H1 (cell line): ENCODE measurements around the gene PRKD1. TPM values are rescaled to one million over a fixed set of nuclear protein-coding genes. Genes with fewer than 3 reads are reported as not detected.

ENCODE experiments used
- CTCF ChIA-PET: fragments of 300-600 bp; sonication (Branson Sonifier 250); formaldehyde crosslinking; loops from one replicate; lab custom pipeline; 2021; ENCODE audit not compliant: partially characterized antibody; lab: Charles Lee
- POLR2A ChIA-PET: fragments of 300-600 bp; sonication (Branson Sonifier 250); formaldehyde crosslinking; loops from one replicate; lab custom pipeline; 2021; ENCODE audit warnings: inconsistent platforms; ENCODE audit not compliant: partially characterized antibody; lab: Charles Lee
- DNase-seq, 2 experiments: peaks; one replicate each; pipeline versions ENCODE4 v3.0.0 to v3.0.0-alpha.2; 2010 to 2022; ENCODE audit warnings: low spot score in 2 of 2, low read depth in 1 of 2, mixed read lengths in 1 of 2
- FAIRE-seq: peaks from 2 replicates; lab custom pipeline; 2011; peaks lifted over from hg19 to GRCh38; lab: Jason Lieb, UNC
- H2AFZ ChIP-seq: 2 replicates; pipeline ENCODE4 v1.8.1; 2012; ENCODE audit warnings: low read length, inconsistent platforms
- H2AK5ac ChIP-seq: 2 replicates; pipeline ENCODE4 v1.6.1; 2013; ENCODE audit warnings: low read depth, low read length
- H2BK120ac ChIP-seq: replicated peaks from 2 replicates; pipeline ENCODE3; 2013; ENCODE audit warnings: low read depth, low read length, inconsistent platforms
- H2BK12ac ChIP-seq: 2 replicates; pipeline ENCODE4 v1.6.1; 2013; ENCODE audit warnings: low read depth, low read length
- H2BK15ac ChIP-seq: 2 replicates; pipeline ENCODE4 v1.6.1; 2013; ENCODE audit warnings: low read length
- H2BK20ac ChIP-seq: 2 replicates; pipeline ENCODE4 v1.6.1; 2013; ENCODE audit warnings: low read length
- H2BK5ac ChIP-seq: 2 replicates; pipeline ENCODE4 v1.6.1; 2013; ENCODE audit warnings: low read depth, low read length
- H3K14ac ChIP-seq: 2 replicates; pipeline ENCODE4 v1.6.1; 2013; ENCODE audit warnings: inconsistent platforms; ENCODE audit not compliant: insufficient read length
- H3K18ac ChIP-seq: 2 replicates; pipeline ENCODE4 v1.6.1; 2013; ENCODE audit warnings: low read length; ENCODE audit errors: extremely low read depth
- H3K23ac ChIP-seq: 2 replicates; pipeline ENCODE4 v1.6.1; 2013; ENCODE audit warnings: inconsistent platforms; ENCODE audit not compliant: insufficient read length
- H3K23me2 ChIP-seq: 2 replicates; pipeline ENCODE4 v1.6.1; 2013; ENCODE audit warnings: low read depth, low read length
- H3K27ac ChIP-seq: 2 replicates; pipeline ENCODE4 v1.6.1; 2011; ENCODE audit warnings: low read depth, low read length, inconsistent platforms
- H3K27me3 ChIP-seq, 4 experiments: replicated peaks in 1 of 4; 1 replicate in 1 of 4; 2 replicates in 3 of 4; pipeline versions ENCODE4 v1.6.1 to v1.8.1; 2011 to 2013; ENCODE audit warnings: low read length in 3 of 4, mild to moderate bottlenecking in 3 of 4, inconsistent platforms in 2 of 4, mixed read lengths in 2 of 4, moderate library complexity in 1 of 4; ENCODE audit not compliant: control insufficient read depth in 3 of 4, insufficient read depth in 3 of 4; ENCODE audit errors: extremely low read depth in 1 of 4
- H3K36me3 ChIP-seq, 4 experiments: 2 replicates each; pipeline versions ENCODE4 v1.6.1 to v1.8.1; 2011 to 2013; ENCODE audit warnings: mild to moderate bottlenecking in 4 of 4, low read length in 3 of 4, moderate library complexity in 2 of 4, control low read depth in 1 of 4, inconsistent platforms in 1 of 4; ENCODE audit not compliant: insufficient read depth in 4 of 4, control insufficient read depth in 2 of 4
- H3K4ac ChIP-seq: replicated peaks from 2 replicates; pipeline ENCODE3; 2013; ENCODE audit warnings: low read length, low read depth, mixed read lengths, inconsistent platforms; ENCODE audit not compliant: insufficient read length
- H3K4me1 ChIP-seq, 4 experiments: replicated peaks in 1 of 4; 1 replicate in 1 of 4; 2 replicates in 3 of 4; pipeline versions ENCODE4 v1.6.1 to v1.8.1; 2011 to 2013; ENCODE audit warnings: low read length in 3 of 4, inconsistent platforms in 2 of 4, mixed read lengths in 1 of 4; ENCODE audit not compliant: insufficient read depth in 4 of 4, control insufficient read depth in 3 of 4
- H3K4me2 ChIP-seq, 2 experiments: 2 replicates each; pipeline versions ENCODE4 v1.6.1 to v1.8.1; 2011 to 2013; ENCODE audit warnings: low read depth in 2 of 2, low read length in 2 of 2, control low read depth in 1 of 2, inconsistent platforms in 1 of 2, mild to moderate bottlenecking in 1 of 2; ENCODE audit not compliant: insufficient read depth in 1 of 2
- H3K4me3 ChIP-seq, 4 experiments: fragments of 200-600, 300-600 bp in 1 of 4; sonication (generic), shearing (Covaris generic), sonication (Bioruptor Twin) in 1 of 4; 2 replicates each; pipeline versions ENCODE4 v1.5.1 to v1.8.1; 2011 to 2016; ENCODE audit warnings: low read length in 4 of 4, low read depth in 3 of 4, control low read depth in 2 of 4, inconsistent platforms in 2 of 4, mild to moderate bottlenecking in 2 of 4, mixed read lengths in 1 of 4, moderate library complexity in 1 of 4; ENCODE audit not compliant: insufficient read depth in 2 of 4; ENCODE audit errors: extremely low read depth in 1 of 4
- H3K56ac ChIP-seq: replicated peaks from 2 replicates; pipeline ENCODE3; 2013; ENCODE audit warnings: low read depth, mild to moderate bottlenecking, mixed read lengths, low read length, inconsistent platforms; ENCODE audit not compliant: insufficient read length
- H3K79me1 ChIP-seq: 2 replicates; pipeline ENCODE4 v1.6.1; 2013; ENCODE audit warnings: low read depth, low read length, control low read depth
- H3K79me2 ChIP-seq, 2 experiments: 2 replicates each; pipeline versions ENCODE4 v1.6.1 to v1.8.1; 2012 to 2013; ENCODE audit warnings: low read length in 2 of 2, mild to moderate bottlenecking in 2 of 2, inconsistent platforms in 1 of 2; ENCODE audit not compliant: insufficient read depth in 2 of 2, control insufficient read depth in 1 of 2
- H3K9ac ChIP-seq, 4 experiments: replicated peaks in 1 of 4; 1 replicate in 1 of 4; 2 replicates in 3 of 4; pipeline versions ENCODE4 v1.6.1 to v1.8.1; 2011 to 2013; ENCODE audit warnings: low read depth in 3 of 4, low read length in 3 of 4, control low read depth in 2 of 4, mild to moderate bottlenecking in 2 of 4, moderate library complexity in 2 of 4, inconsistent platforms in 1 of 4; ENCODE audit errors: extremely low read depth in 1 of 4
- H3K9me3 ChIP-seq, 2 experiments: 2 replicates each; pipeline versions ENCODE4 v1.6.1 to v1.8.1; 2012 to 2013; ENCODE audit warnings: mild to moderate bottlenecking in 2 of 2, moderate library complexity in 2 of 2, control low read depth in 1 of 2, inconsistent platforms in 1 of 2, low read depth in 1 of 2, low read length in 1 of 2, mixed read lengths in 1 of 2; ENCODE audit not compliant: insufficient read depth in 2 of 2
- H4K20me1 ChIP-seq, 2 experiments: replicated peaks in 1 of 2; 2 replicates each; pipeline versions ENCODE3 to v1.8.1; 2011 to 2013; ENCODE audit warnings: inconsistent platforms in 2 of 2, low read length in 2 of 2, mild to moderate bottlenecking in 1 of 2; ENCODE audit not compliant: insufficient read depth in 2 of 2, control insufficient read depth in 1 of 2
- H4K5ac ChIP-seq: 2 replicates; pipeline ENCODE4 v1.6.1; 2013; ENCODE audit warnings: low read length, low read depth, mixed read lengths, inconsistent platforms; ENCODE audit not compliant: insufficient read length
- H4K8ac ChIP-seq: 2 replicates; pipeline ENCODE4 v1.8.0; 2013; ENCODE audit warnings: mild to moderate bottlenecking, moderate library complexity, low read length, inconsistent platforms; ENCODE audit not compliant: insufficient read depth; ENCODE audit errors: extremely low read depth
- H4K91ac ChIP-seq: replicated peaks from 2 replicates; pipeline ENCODE3; 2013; ENCODE audit warnings: low read length, mixed read lengths, inconsistent platforms; ENCODE audit not compliant: insufficient read length
- ASH2L ChIP-seq: fragments of 200-600, 300-600 bp; sonication (generic); IDR thresholded peaks from one replicate; pipeline ENCODE4 v1.7.1; 2017; ENCODE audit warnings: low read length
- CEBPB ChIP-seq: IDR thresholded peaks from 2 replicates; pipeline ENCODE4 v1.6.1; 2012; ENCODE audit warnings: low read depth, low read length
- GABPA ChIP-seq: IDR thresholded peaks from 2 replicates; pipeline ENCODE4 v1.6.1; 2011; ENCODE audit warnings: mild to moderate bottlenecking, low read length, moderate library complexity, borderline replicate concordance; ENCODE audit not compliant: insufficient read depth
- HDAC6 ChIP-seq: IDR thresholded peaks from one replicate; pipeline ENCODE4 v1.7.1; 2012; ENCODE audit warnings: low read depth, mild to moderate bottlenecking, inconsistent platforms, low read length, moderate library complexity
- RFX5 ChIP-seq: IDR thresholded peaks from 2 replicates; pipeline ENCODE4 v1.6.1; 2011; ENCODE audit warnings: low read depth, low read length, improper control_type of control experiment, borderline replicate concordance
- SUZ12 ChIP-seq: fragments of 200-600 bp; sonication (generic); IDR thresholded peaks from 2 replicates; pipeline ENCODE4 v1.6.1; 2012; ENCODE audit warnings: mild to moderate bottlenecking, inconsistent platforms, low read length, moderate library complexity, mixed read lengths
- TEAD4 ChIP-seq: IDR thresholded peaks from 2 replicates; pipeline ENCODE4 v1.6.1; 2012; ENCODE audit warnings: low read depth, low read length, inconsistent platforms, mixed read lengths
- WGBS, 2 experiments: shearing (Covaris generic) in 1 of 2; methylation state at CpG; one replicate each; pipeline versions ENCODE4 v1.1.6 to v1.1.7; 2013 to 2015; ENCODE audit warnings: low lambda C conversion rate in 2 of 2, mixed read lengths in 2 of 2, inconsistent platforms in 1 of 2, low coverage in 1 of 2, missing lambda C conversion rate in 1 of 2; ENCODE audit not compliant: insufficient replicate concordance in 2 of 2, insufficient coverage in 1 of 2, insufficient read length in 1 of 2; ENCODE audit errors: extremely low coverage in 1 of 2, missing lambda C conversion rate in 1 of 2; 5-methylcytosine and 5-hydroxymethylcytosine counted together
- polyA plus RNA-seq, 7 experiments: library from polyadenylated mRNA; depleted of rRNA in 3 of 7; stranded (reverse) in 5 of 7; unstranded in 2 of 7; fragments of >200 nt in 5 of 7; fragments of 200-250 nt in 2 of 7; gene quantifications; 1 replicate in 5 of 7; 2 replicates in 1 of 7; 4 replicates in 1 of 7; pipeline versions ENCODE4 v1.2.1 to v1.2.3, GENCODE V29; 2011 to 2013; ENCODE audit warnings: missing spikeins in 2 of 7, mixed read lengths in 2 of 7
- total RNA-seq: library from RNA; stranded (reverse); fragmentation: NEBNext Ultra II Directional; extraction: Animal tissue kit (Norgen Biotek cat#: 25700); gene quantifications from 2 replicates; pipeline ENCODE4 v1.2.1, GENCODE V29; 2021
- TF ChIP-seq, protein P1 (sequence below): IDR thresholded peaks from 2 replicates; pipeline ENCODE4 v1.6.1; 2012; ENCODE audit warnings: inconsistent platforms

PRKD1 gene
- total and polyA plus RNA-seq, 2 of the 8 experiments (the other 6 are each of a cell fraction or from before 2014, with no cell fraction given) = 3.6 to 6.8 TPM

DNA sequence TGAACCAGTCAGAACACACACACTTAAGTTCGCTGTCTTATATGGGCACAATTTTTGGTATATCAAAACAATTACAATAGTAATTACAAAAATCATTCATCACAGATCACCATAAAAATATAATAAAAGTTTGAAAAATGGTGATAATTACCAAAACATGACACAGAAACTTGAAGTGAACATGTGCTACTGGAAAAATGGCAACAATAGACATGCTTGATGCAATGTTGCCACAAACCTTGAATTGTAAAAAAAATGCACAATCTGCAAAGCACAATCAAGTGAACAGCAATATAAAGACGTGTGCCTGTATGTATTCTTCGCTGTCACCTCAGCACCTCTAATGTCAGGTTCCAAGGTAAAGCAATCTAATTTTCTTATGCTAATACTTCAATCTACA, 117.6 kb downstream of the PRKD1 start:
- H3K36me3 ChIP-seq = no peaks in the 10 kb centered on the region
- ChIA-PET CTCF (interaction anchor here (1.2 to 1.5 kb wide), 2 partner anchors 9 to 11 kb away, joined by 3 to 4 read pairs; no protein-coding TSS in a partner anchor), POLR2A (no interaction called here)
- H2AFZ ChIP-seq = no peak overlapping the region
- no peak overlapping the region for H3K18ac ChIP-seq
- H3K27me3 ChIP-seq = no peaks in the 10 kb centered on the region
- TF ChIP-seq TEAD4 = no peak
- TF ChIP-seq CEBPB = no peak
- TF ChIP-seq RFX5 = no peak
- TF ChIP-seq GABPA = no peak
- TF ChIP-seq HDAC6 = no peak
- TF ChIP-seq, protein P1, sequence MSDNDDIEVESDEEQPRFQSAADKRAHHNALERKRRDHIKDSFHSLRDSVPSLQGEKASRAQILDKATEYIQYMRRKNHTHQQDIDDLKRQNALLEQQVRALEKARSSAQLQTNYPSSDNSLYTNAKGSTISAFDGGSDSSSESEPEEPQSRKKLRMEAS = no peak
- no peak for TF ChIP-seq ASH2L
- TF ChIP-seq SUZ12 = no peak
- H3K9ac ChIP-seq = no peak overlapping the region
- no peak overlapping the region for H2BK20ac ChIP-seq
- no peaks in the 10 kb centered on the region for H3K23me2 ChIP-seq
- no peak overlapping the region for H3K4me3 ChIP-seq
- H2BK120ac ChIP-seq = no peak overlapping the region
- no peak overlapping the region for H2AK5ac ChIP-seq
- H4K5ac ChIP-seq = no peak overlapping the region
- no peak overlapping the region for H2BK15ac ChIP-seq
- DNase-seq = no peak
- H3K27ac ChIP-seq = no peak overlapping the region
- no peak overlapping the region for H3K23ac ChIP-seq
- H4K20me1 ChIP-seq = no peaks in the 10 kb centered on the region
- no peak overlapping the region for H3K4me2 ChIP-seq
- no peaks in the 10 kb centered on the region; a peak in 1 of 4 replicates for H3K79me2 ChIP-seq
- H3K56ac ChIP-seq = no peak overlapping the region
- H4K8ac ChIP-seq = no peak overlapping the region
- no peak overlapping the region for H4K91ac ChIP-seq
- FAIRE-seq = no peak
- H3K79me1 ChIP-seq = no peaks in the 10 kb centered on the region
- peaks cover 0 to 9% (median 4%) of the 10 kb centered on the region in 4 experiments; a peak in 4 of 7 replicates for H3K4me1 ChIP-seq
- H3K14ac ChIP-seq = no peak overlapping the region
- H3K9me3 ChIP-seq = no peaks in the 10 kb centered on the region
- WGBS, 2 experiments = 93% methylated on average over 3 of the region's 3 CpGs; no CpG with 5 or more reads in 1 of the 2 experiments
- H2BK12ac ChIP-seq = no peak overlapping the region
- no peak overlapping the region for H2BK5ac ChIP-seq
- H3K4ac ChIP-seq = no peak overlapping the region
